Neural cell (in vitro differentiated cells): ENCODE measurements around the gene KRT222. TPM values are rescaled to one million over a fixed set of nuclear protein-coding genes. Genes with fewer than 3 reads are reported as not detected.

Experiments
- H2AFZ ChIP-seq: fragments of 200-600, 300-800 bp; sonication (generic), shearing (Covaris generic); 2 replicates; pipeline ENCODE4 v1.6.0; 2014; ENCODE audit warnings: low read depth, mild to moderate bottlenecking, antibody characterized with exemption, low read length, moderate library complexity
- H3F3A ChIP-seq: fragments of 200-600 bp; shearing (Covaris generic); 2 replicates; pipeline ENCODE4 v1.6.1; 2016; ENCODE audit warnings: mild to moderate bottlenecking, moderate library complexity, mixed read lengths, antibody characterized with exemption, low read length; ENCODE audit not compliant: insufficient read depth, poor library complexity, severe bottlenecking
- H3K27ac ChIP-seq: fragments of 200-600, 300-800 bp; sonication (generic), shearing (Covaris generic); 2 replicates; pipeline ENCODE4 v1.5.1; 2014; ENCODE audit warnings: mild to moderate bottlenecking, low read length, moderate library complexity
- H3K27me3 ChIP-seq: fragments of 300-800, 200-600 bp; sonication (generic), shearing (Covaris generic); 2 replicates; pipeline ENCODE4 v1.6.0; 2014; ENCODE audit warnings: mild to moderate bottlenecking, low read depth, low read length, moderate library complexity; ENCODE audit not compliant: insufficient read depth
- H3K36me3 ChIP-seq: fragments of 300-800, 200-600 bp; sonication (generic), shearing (Covaris generic); 2 replicates; pipeline ENCODE4 v1.5.1; 2014; ENCODE audit warnings: mild to moderate bottlenecking, antibody characterized with exemption, low read length, moderate library complexity; ENCODE audit not compliant: insufficient read depth
- H3K4me2 ChIP-seq: fragments of 300-800, 200-600 bp; sonication (generic), shearing (Covaris generic); 2 replicates; pipeline ENCODE4 v1.6.0; 2014; ENCODE audit warnings: mild to moderate bottlenecking, low read length
- H3K4me3 ChIP-seq: fragments of 300-800, 200-600 bp; sonication (generic), shearing (Covaris generic); 2 replicates; pipeline ENCODE4 v1.5.1; 2014; ENCODE audit warnings: mild to moderate bottlenecking, low read length, moderate library complexity
- H3K79me2 ChIP-seq: fragments of 200-600 bp; shearing (Covaris generic); replicated peaks from 2 replicates; pipeline ENCODE4 v1.6.0; 2014; ENCODE audit warnings: mild to moderate bottlenecking, low read length, moderate library complexity; ENCODE audit not compliant: insufficient read depth
- H3K9ac ChIP-seq: fragments of 300-800, 200-600 bp; sonication (generic), shearing (Covaris generic); 2 replicates; pipeline ENCODE4 v1.6.1; 2016; ENCODE audit warnings: mild to moderate bottlenecking, low read length, mixed read lengths
- H3K9me2 ChIP-seq: fragments of 200-600 bp; shearing (Covaris generic); 2 replicates; pipeline ENCODE4 v1.6.1; 2016; ENCODE audit warnings: mild to moderate bottlenecking, low read length, mixed read lengths; ENCODE audit not compliant: insufficient read depth
- H3K9me3 ChIP-seq: fragments of 200-600, 300-800 bp; sonication (generic), shearing (Covaris generic); 2 replicates; pipeline ENCODE4 v1.6.1; 2016; ENCODE audit warnings: mild to moderate bottlenecking, mixed run types, low read length, moderate library complexity, mixed read lengths
- H4K20me1 ChIP-seq: fragments of 200-600 bp; shearing (Covaris generic); 2 replicates; pipeline ENCODE4 v1.6.1; 2016; ENCODE audit warnings: mild to moderate bottlenecking, mixed run types; ENCODE audit not compliant: insufficient read depth
- EP300 ChIP-seq: fragments of 450-650 bp; conservative IDR thresholded peaks from 2 replicates; pipeline ENCODE4 v1.6.1; 2014; ENCODE audit warnings: antibody characterized with exemption, mild to moderate bottlenecking, moderate library complexity; ENCODE audit not compliant: poor library complexity, severe bottlenecking
- EZH2 ChIP-seq: fragments of 200-600, 300-800 bp; shearing (Covaris generic), sonication (generic); IDR thresholded peaks from 2 replicates; pipeline ENCODE4 v1.6.1; 2014; ENCODE audit warnings: antibody characterized with exemption, low read length, borderline replicate concordance, mild to moderate bottlenecking; ENCODE audit not compliant: insufficient read depth, poor library complexity, severe bottlenecking
- MXI1 ChIP-seq: fragments of 450-650 bp; conservative IDR thresholded peaks from 2 replicates; pipeline ENCODE4 v1.6.1; 2014; ENCODE audit warnings: antibody characterized with exemption, mild to moderate bottlenecking; ENCODE audit not compliant: poor library complexity, severe bottlenecking
- POLR2AphosphoS5 ChIP-seq: IDR thresholded peaks from 2 replicates; pipeline ENCODE4 v1.6.1; 2012
- RAD21 ChIP-seq: fragments of 450-650 bp; conservative IDR thresholded peaks from 2 replicates; pipeline ENCODE4 v1.6.1; 2014; ENCODE audit warnings: antibody characterized with exemption, mild to moderate bottlenecking, moderate library complexity
- TAF1 ChIP-seq: IDR thresholded peaks from 2 replicates; pipeline ENCODE4 v1.6.1; 2012; ENCODE audit warnings: low read depth
- polyA plus RNA-seq: library from polyadenylated mRNA; depleted of rRNA; stranded (reverse); fragments of >200 nt; gene quantifications from 2 replicates; pipeline ENCODE4 v1.2.3, GENCODE V29; 2014
- TF ChIP-seq, protein P1 (sequence below): fragments of 450-650 bp; IDR thresholded peaks from 2 replicates; pipeline ENCODE4 v1.5.1; 2014; ENCODE audit warnings: antibody characterized with exemption, mild to moderate bottlenecking, moderate library complexity; ENCODE audit not compliant: poor library complexity, severe bottlenecking
- TF ChIP-seq, protein P2 (sequence below): IDR thresholded peaks from 2 replicates; pipeline ENCODE4 v1.6.1; 2012; ENCODE audit warnings: borderline replicate concordance

KRT222 gene
- polyA plus RNA-seq, 1 donor from 2014 or later, result 15.1 TPM

DNA sequence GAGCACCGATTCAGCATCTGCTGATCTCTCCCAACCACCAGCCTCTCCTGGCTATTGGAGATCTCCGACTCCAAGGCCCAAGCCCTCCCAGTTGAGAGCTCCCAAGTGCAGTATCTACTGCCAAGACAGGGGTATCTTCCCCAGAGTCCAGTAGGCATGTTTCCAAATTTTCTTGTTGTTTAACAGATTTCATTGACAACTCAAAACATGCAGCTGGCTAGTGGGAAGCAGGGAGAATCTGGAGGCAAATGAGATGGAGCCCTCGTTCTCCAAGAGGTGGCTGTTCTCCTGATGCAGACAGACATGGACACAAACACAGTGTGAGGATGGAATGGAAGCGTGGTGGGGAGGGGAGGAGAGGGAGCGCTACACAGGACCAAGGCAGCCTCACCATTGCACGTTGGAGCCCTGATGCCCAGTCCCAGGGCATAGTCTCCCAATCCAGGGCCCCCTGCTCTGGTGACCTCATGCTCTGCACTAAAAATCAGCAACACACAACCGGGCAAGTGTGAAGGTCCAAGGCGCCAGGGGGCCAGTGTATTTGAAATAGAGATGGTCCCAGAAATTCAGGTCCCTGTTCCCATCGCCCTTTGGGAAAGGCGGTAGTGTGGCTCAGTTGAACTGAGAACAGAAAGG lies 49.0 kb downstream of the KRT222 start:
- H3K9me2 ChIP-seq, result no peaks in the 10 kb centered on the region
- no peaks in the 10 kb centered on the region for H3K79me2 ChIP-seq
- H3K27ac ChIP-seq, result no peak overlapping the region
- no peaks in the 10 kb centered on the region for H3F3A ChIP-seq
- H3K27me3 ChIP-seq, result no peaks in the 10 kb centered on the region
- TF ChIP-seq EP300 (no peak), POLR2AphosphoS5 (no peak), TAF1 (no peak)
- TF ChIP-seq, protein P1, sequence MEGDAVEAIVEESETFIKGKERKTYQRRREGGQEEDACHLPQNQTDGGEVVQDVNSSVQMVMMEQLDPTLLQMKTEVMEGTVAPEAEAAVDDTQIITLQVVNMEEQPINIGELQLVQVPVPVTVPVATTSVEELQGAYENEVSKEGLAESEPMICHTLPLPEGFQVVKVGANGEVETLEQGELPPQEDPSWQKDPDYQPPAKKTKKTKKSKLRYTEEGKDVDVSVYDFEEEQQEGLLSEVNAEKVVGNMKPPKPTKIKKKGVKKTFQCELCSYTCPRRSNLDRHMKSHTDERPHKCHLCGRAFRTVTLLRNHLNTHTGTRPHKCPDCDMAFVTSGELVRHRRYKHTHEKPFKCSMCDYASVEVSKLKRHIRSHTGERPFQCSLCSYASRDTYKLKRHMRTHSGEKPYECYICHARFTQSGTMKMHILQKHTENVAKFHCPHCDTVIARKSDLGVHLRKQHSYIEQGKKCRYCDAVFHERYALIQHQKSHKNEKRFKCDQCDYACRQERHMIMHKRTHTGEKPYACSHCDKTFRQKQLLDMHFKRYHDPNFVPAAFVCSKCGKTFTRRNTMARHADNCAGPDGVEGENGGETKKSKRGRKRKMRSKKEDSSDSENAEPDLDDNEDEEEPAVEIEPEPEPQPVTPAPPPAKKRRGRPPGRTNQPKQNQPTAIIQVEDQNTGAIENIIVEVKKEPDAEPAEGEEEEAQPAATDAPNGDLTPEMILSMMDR, result no peak
- TF ChIP-seq, protein P2, sequence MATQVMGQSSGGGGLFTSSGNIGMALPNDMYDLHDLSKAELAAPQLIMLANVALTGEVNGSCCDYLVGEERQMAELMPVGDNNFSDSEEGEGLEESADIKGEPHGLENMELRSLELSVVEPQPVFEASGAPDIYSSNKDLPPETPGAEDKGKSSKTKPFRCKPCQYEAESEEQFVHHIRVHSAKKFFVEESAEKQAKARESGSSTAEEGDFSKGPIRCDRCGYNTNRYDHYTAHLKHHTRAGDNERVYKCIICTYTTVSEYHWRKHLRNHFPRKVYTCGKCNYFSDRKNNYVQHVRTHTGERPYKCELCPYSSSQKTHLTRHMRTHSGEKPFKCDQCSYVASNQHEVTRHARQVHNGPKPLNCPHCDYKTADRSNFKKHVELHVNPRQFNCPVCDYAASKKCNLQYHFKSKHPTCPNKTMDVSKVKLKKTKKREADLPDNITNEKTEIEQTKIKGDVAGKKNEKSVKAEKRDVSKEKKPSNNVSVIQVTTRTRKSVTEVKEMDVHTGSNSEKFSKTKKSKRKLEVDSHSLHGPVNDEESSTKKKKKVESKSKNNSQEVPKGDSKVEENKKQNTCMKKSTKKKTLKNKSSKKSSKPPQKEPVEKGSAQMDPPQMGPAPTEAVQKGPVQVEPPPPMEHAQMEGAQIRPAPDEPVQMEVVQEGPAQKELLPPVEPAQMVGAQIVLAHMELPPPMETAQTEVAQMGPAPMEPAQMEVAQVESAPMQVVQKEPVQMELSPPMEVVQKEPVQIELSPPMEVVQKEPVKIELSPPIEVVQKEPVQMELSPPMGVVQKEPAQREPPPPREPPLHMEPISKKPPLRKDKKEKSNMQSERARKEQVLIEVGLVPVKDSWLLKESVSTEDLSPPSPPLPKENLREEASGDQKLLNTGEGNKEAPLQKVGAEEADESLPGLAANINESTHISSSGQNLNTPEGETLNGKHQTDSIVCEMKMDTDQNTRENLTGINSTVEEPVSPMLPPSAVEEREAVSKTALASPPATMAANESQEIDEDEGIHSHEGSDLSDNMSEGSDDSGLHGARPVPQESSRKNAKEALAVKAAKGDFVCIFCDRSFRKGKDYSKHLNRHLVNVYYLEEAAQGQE, result no peak
- no peaks in the 10 kb centered on the region for H3K36me3 ChIP-seq
- no peaks in the 10 kb centered on the region for H3K9me3 ChIP-seq
- H4K20me1 ChIP-seq, result no peaks in the 10 kb centered on the region
- no peak overlapping the region for H3K4me2 ChIP-seq
- no peak overlapping the region for H3K4me3 ChIP-seq
- H2AFZ ChIP-seq, result no peak overlapping the region
- no peak overlapping the region for H3K9ac ChIP-seq

DNA sequence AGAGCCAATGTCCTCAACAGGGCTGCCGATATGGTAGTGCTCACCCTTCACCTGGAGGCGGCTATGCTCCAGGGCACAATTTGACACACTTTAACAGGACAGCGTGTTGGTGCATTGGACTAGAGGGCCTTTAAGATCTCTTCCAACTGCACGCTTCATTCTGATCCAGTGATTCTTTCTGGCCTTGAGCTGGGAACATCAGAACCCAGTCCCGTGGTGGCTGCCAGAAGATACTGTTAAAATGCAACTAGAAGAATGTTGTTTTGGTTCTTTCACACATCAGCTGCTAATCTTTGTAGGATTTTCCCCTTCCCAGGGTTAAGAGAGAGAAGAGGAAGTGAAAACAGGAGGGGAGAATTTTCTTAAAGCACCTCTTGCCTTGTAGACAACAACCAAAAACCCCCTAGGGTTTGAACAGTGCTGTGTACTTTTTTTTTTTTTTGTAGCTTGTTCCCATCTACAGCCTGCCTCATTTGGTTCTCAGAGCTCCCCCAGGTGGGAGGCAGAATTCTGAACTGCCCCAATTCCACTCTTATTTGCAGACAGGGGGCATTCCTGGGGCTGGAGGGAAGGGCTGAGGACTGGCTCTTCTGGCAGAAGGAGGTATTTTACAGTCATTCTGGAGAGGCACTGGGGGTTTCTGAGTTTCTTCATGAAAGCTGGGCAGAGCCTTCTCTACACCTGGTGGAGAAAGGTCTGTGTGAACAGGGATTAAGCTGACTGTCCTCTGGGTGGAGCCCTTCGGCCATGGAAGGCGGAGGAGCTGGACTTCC lies 49.7 kb downstream of the KRT222 start:
- H3K36me3 ChIP-seq, result no peaks in the 10 kb centered on the region
- H3F3A ChIP-seq, result no peaks in the 10 kb centered on the region
- no peak overlapping the region for H3K4me3 ChIP-seq
- H3K27me3 ChIP-seq, result no peaks in the 10 kb centered on the region
- TF ChIP-seq EP300, result no peak
- no peak for TF ChIP-seq MXI1
- TF ChIP-seq, protein P2, result no peak
- TF ChIP-seq RAD21, result no peak
- TF ChIP-seq EZH2, result no peak
- TF ChIP-seq TAF1, result no peak
- no peak for TF ChIP-seq POLR2AphosphoS5
- TF ChIP-seq, protein P1, result no peak
- H3K4me2 ChIP-seq, result no peak overlapping the region
- H3K79me2 ChIP-seq, result no peaks in the 10 kb centered on the region
- H3K27ac ChIP-seq, result no peak overlapping the region
- no peak overlapping the region for H2AFZ ChIP-seq
- no peaks in the 10 kb centered on the region for H3K9me2 ChIP-seq
- no peaks in the 10 kb centered on the region for H4K20me1 ChIP-seq
- H3K9me3 ChIP-seq, result no peaks in the 10 kb centered on the region
- H3K9ac ChIP-seq, result no peak overlapping the region
